Measurements from ENCODE around the gene PUS10.

The PUS10 gene

DNA sequence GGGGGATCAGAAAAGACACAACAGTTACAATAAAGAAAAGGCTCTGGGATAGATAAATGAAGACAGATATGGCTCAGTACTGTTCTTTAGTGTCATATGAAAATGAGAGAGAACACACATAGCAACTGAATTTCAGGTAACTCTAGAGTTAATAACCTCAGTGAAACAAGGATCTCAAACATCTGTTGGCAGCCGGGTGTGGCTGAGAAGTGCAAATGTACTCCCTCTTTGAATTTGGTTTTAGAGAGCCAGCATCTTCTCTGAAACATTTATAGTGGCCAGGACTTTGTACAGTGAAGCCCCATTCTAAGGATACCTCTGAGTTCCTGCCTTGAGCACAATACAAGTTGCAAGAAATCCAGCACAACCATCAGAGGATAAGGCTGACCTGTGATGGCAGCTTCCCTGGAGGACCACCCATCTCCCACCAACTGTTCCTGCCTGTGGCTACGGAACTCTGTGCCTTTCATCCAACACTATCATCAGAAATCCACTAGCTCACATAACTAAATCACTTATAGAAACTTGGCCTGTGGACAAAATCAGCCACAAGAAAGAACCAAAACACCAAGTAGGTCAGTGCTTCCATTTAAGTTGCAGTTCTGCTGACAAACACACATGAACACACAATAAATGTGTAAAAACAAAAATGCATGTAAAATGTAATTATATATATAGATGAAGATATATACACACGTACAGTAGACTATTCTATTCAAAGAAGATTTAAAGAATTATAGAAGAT lies 37.8 kb downstream of the PUS10 start:
- Histone ChIP-seq H3K4me3 (ENCODE audit: low read length) (no peak overlapping the region), H3K27ac (ENCODE audit: low read length) (no peak overlapping the region), H3K9ac (ENCODE audit: low read length) (no peak overlapping the region), H3K27me3 (ENCODE audit: control insufficient read depth, insufficient read depth, low read length) (no peaks in the 10 kb centered on the region), H3K4me1 (ENCODE audit: control insufficient read depth, low read depth, low read length) (no peaks in the 10 kb centered on the region), H3K9me3 (ENCODE audit: control insufficient read depth, low read depth, low read length) (no peaks in the 10 kb centered on the region), H3K36me3 (ENCODE audit: control insufficient read depth, low read depth, low read length) (no peaks in the 10 kb centered on the region)

GRCh38 chr2:60979231-60979630 lies 38.8 kb downstream of the PUS10 start:
- H3K9me3 ChIP-seq (ENCODE audit: control insufficient read depth, low read depth, low read length) = no peaks in the 10 kb centered on the region
- H3K4me3 ChIP-seq (ENCODE audit: low read length) = no peak overlapping the region
- no peak overlapping the region for H3K27ac ChIP-seq (ENCODE audit: low read length)
- H3K27me3 ChIP-seq (ENCODE audit: control insufficient read depth, insufficient read depth, low read length) = no peaks in the 10 kb centered on the region
- H3K9ac ChIP-seq (ENCODE audit: low read length) = no peak overlapping the region
- H3K4me1 ChIP-seq (ENCODE audit: control insufficient read depth, low read depth, low read length) = no peaks in the 10 kb centered on the region
- H3K36me3 ChIP-seq (ENCODE audit: control insufficient read depth, low read depth, low read length) = no peaks in the 10 kb centered on the region

GRCh38 chr2:60977562-60977895 lies 40.5 kb downstream of the PUS10 start:
- H3K36me3 ChIP-seq (ENCODE audit: control insufficient read depth, low read depth, low read length) = no peaks in the 10 kb centered on the region
- no peak overlapping the region for H3K9ac ChIP-seq (ENCODE audit: low read length)
- H3K4me1 ChIP-seq (ENCODE audit: control insufficient read depth, low read depth, low read length) = no peaks in the 10 kb centered on the region
- no peak overlapping the region for H3K4me3 ChIP-seq (ENCODE audit: low read length)
- no peaks in the 10 kb centered on the region for H3K9me3 ChIP-seq (ENCODE audit: control insufficient read depth, low read depth, low read length)
- H3K27ac ChIP-seq (ENCODE audit: low read length) = no peak overlapping the region
- no peaks in the 10 kb centered on the region for H3K27me3 ChIP-seq (ENCODE audit: control insufficient read depth, insufficient read depth, low read length)

DNA sequence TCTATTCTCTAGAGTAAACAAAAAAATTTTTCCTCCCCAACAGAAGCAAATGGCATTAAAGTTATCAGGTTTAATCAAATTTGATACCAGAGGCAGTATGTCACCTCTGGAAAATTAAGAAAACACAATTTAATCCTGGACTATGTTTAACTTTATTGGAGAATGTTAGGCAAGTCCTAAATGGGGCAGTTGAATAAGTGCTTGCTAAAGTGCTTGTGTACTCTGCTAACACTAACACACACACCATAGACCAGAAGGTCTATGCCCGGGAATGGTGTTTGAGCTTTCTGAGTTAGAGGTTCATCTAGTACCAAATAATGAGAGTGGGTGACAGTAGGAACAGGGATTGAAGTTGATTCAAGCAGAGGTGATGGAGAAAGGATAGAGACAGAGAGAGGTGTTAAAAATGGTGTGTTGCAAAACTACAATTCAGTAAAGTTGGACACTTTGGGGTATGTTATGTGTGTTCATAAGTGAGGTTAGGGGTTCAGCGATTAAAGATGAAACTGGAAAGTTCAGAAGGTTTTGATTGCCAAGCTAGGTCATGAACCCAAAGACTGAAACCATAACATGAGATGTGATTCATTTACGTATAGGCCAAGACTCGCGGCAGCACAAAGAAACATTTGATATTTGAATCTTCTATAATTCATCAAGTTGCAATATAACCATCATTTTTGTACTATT lies 41.0 kb downstream of the PUS10 start:
- Histone ChIP-seq H3K36me3 (ENCODE audit: control insufficient read depth, low read depth, low read length) (no peaks in the 10 kb centered on the region), H3K27me3 (ENCODE audit: control insufficient read depth, insufficient read depth, low read length) (no peaks in the 10 kb centered on the region), H3K4me3 (ENCODE audit: low read length) (no peak overlapping the region), H3K9ac (ENCODE audit: low read length) (no peak overlapping the region), H3K27ac (ENCODE audit: low read length) (no peak overlapping the region), H3K9me3 (ENCODE audit: control insufficient read depth, low read depth, low read length) (no peaks in the 10 kb centered on the region), H3K4me1 (ENCODE audit: control insufficient read depth, low read depth, low read length) (no peaks in the 10 kb centered on the region)

GRCh38 chr2:60976256-60976850 lies 41.7 kb downstream of the PUS10 start:
- no peak overlapping the region for H3K27ac ChIP-seq (ENCODE audit: low read length)
- H3K4me3 ChIP-seq (ENCODE audit: low read length) = no peak overlapping the region
- H3K9me3 ChIP-seq (ENCODE audit: control insufficient read depth, low read depth, low read length) = no peaks in the 10 kb centered on the region
- H3K4me1 ChIP-seq (ENCODE audit: control insufficient read depth, low read depth, low read length) = no peaks in the 10 kb centered on the region
- no peaks in the 10 kb centered on the region for H3K27me3 ChIP-seq (ENCODE audit: control insufficient read depth, insufficient read depth, low read length)
- no peak overlapping the region for H3K9ac ChIP-seq (ENCODE audit: low read length)
- H3K36me3 ChIP-seq (ENCODE audit: control insufficient read depth, low read depth, low read length) = no peaks in the 10 kb centered on the region

GRCh38 chr2:60974652-60975051 lies 43.4 kb downstream of the PUS10 start:
- H3K9me3 ChIP-seq (ENCODE audit: control insufficient read depth, low read depth, low read length) = no peaks in the 10 kb centered on the region
- H3K4me3 ChIP-seq (ENCODE audit: low read length) = no peak overlapping the region
- H3K27ac ChIP-seq (ENCODE audit: low read length) = no peak overlapping the region
- H3K36me3 ChIP-seq (ENCODE audit: control insufficient read depth, low read depth, low read length) = no peaks in the 10 kb centered on the region
- no peak overlapping the region for H3K9ac ChIP-seq (ENCODE audit: low read length)
- H3K4me1 ChIP-seq (ENCODE audit: control insufficient read depth, low read depth, low read length) = no peaks in the 10 kb centered on the region
- no peaks in the 10 kb centered on the region for H3K27me3 ChIP-seq (ENCODE audit: control insufficient read depth, insufficient read depth, low read length)

GRCh38 chr2:60973705-60974104 lies 44.4 kb downstream of the PUS10 start:
- Histone ChIP-seq H3K9ac (ENCODE audit: low read length) (no peak overlapping the region), H3K36me3 (ENCODE audit: control insufficient read depth, low read depth, low read length) (no peaks in the 10 kb centered on the region), H3K27ac (ENCODE audit: low read length) (no peak overlapping the region), H3K4me3 (ENCODE audit: low read length) (no peak overlapping the region), H3K27me3 (ENCODE audit: control insufficient read depth, insufficient read depth, low read length) (no peaks in the 10 kb centered on the region), H3K4me1 (ENCODE audit: control insufficient read depth, low read depth, low read length) (no peaks in the 10 kb centered on the region), H3K9me3 (ENCODE audit: control insufficient read depth, low read depth, low read length) (no peaks in the 10 kb centered on the region)

- Histone ChIP-seq H3K27ac (ENCODE audit: low read length) (no peak overlapping the region), H3K4me3 (ENCODE audit: low read length) (no peak overlapping the region), H3K27me3 (ENCODE audit: control insufficient read depth, insufficient read depth, low read length) (no peaks in the 10 kb centered on the region), H3K9me3 (ENCODE audit: control insufficient read depth, low read depth, low read length) (no peaks in the 10 kb centered on the region), H3K36me3 (ENCODE audit: control insufficient read depth, low read depth, low read length) (no peaks in the 10 kb centered on the region), H3K4me1 (ENCODE audit: control insufficient read depth, low read depth, low read length) (no peaks in the 10 kb centered on the region), H3K9ac (ENCODE audit: low read length) (no peak overlapping the region)
These were observed 45.0 kb downstream of the PUS10 start for GRCh38 chr2:60972889-60973656.

DNA sequence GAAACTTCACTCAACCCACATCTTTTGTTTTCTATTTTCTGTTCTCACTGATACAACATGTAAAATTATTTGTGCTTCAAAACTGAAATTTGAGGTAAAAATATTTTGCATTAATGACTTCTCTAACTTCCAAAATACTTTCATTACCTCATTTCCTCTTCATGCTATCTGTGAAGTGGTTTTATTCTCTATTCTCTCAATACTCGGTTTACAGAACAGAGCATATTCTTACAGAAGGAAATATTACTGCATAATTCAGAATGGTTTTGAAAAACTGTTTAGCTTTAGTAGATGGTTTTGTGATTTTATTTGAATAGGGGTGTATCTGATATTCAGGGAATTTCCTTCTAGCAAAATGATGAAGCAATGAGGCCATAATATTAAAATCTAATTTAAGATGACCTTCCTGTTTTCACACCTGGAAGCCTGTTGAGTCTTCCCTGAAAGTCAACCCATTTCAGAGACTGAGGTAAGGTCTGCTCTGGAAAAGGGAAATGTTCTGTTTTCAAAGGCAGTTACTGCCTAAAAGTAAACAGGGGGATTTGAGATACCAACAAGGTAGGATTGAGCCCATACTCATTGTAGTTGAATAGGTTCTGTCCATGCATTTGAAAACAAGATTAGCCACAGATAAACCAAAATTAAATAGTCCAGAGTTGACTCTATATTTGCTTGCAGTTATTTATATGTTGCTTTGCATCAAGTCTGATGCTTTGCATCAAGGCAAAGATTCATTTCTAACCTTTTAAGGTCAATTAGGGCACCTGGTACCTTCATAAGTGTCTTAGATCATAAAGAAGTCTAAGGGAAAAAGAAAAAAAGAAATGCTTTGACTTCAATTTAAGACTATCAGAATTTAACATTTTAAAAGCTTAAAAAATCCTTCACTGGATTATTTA lies 51.3 kb downstream of the PUS10 start:
- H3K36me3 ChIP-seq (ENCODE audit: control insufficient read depth, low read depth, low read length) = no peaks in the 10 kb centered on the region
- no peak overlapping the region for H3K27ac ChIP-seq (ENCODE audit: low read length)
- H3K4me3 ChIP-seq (ENCODE audit: low read length) = no peak overlapping the region
- no peaks in the 10 kb centered on the region for H3K9me3 ChIP-seq (ENCODE audit: control insufficient read depth, low read depth, low read length)
- peaks cover 3% of the 10 kb centered on the region for H3K4me1 ChIP-seq (ENCODE audit: control insufficient read depth, low read depth, low read length)
- H3K27me3 ChIP-seq (ENCODE audit: control insufficient read depth, insufficient read depth, low read length) = no peaks in the 10 kb centered on the region
- no peak overlapping the region for H3K9ac ChIP-seq (ENCODE audit: low read length)

DNA sequence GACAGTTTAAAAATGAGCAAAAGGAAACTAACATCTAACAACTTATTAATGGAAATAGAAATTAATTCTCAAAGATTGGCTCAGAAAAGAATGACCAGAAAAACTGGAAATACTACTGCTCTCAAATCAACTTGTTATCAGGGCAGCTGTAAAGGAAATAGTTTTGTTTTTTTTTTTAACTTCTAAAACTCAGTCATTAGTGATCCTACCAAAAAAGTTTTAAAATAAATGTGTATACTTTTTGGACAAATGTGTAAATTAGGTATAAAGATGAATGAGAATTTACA lies 52.6 kb downstream of the PUS10 start:
- peaks cover 3% of the 10 kb centered on the region for H3K4me1 ChIP-seq (ENCODE audit: control insufficient read depth, low read depth, low read length)
- H3K4me3 ChIP-seq (ENCODE audit: low read length) = no peak overlapping the region
- no peaks in the 10 kb centered on the region for H3K9me3 ChIP-seq (ENCODE audit: control insufficient read depth, low read depth, low read length)
- H3K27ac ChIP-seq (ENCODE audit: low read length) = no peak overlapping the region
- no peaks in the 10 kb centered on the region for H3K36me3 ChIP-seq (ENCODE audit: control insufficient read depth, low read depth, low read length)
- H3K9ac ChIP-seq (ENCODE audit: low read length) = no peak overlapping the region
- no peaks in the 10 kb centered on the region for H3K27me3 ChIP-seq (ENCODE audit: control insufficient read depth, insufficient read depth, low read length)

All from iPS-18a (cell line).